ENCODE results near the gene CX3CR1. TPM values are rescaled to one million over a fixed set of nuclear protein-coding genes. Genes with fewer than 3 reads are reported as not detected.

Gene CX3CR1
- total RNA-seq, 1 experiment from 2014 or later, result not detected

GRCh38 chr3:39319249-39319648 is 39.4 kb upstream of the CX3CR1 start:
- no peak for TF ChIP-seq CTCF (IDR thresholded peaks at IDR 0.05; ENCODE audit: unreplicated experiment)

GRCh38 chr3:39318301-39318700 is 38.5 kb upstream of the CX3CR1 start:
- Mint-ChIP-seq H3K4me1 (ENCODE audit: low read depth, unreplicated experiment) (peaks cover 18% of the 10 kb centered on the region), H3K27me3 (ENCODE audit: unreplicated experiment) (no peaks in the 10 kb centered on the region), H3K27ac (ENCODE audit: unreplicated experiment) (no peak overlapping the region), H3K9me3 (ENCODE audit: low read depth, unreplicated experiment) (peaks cover 9% of the 10 kb centered on the region), H3K4me3 (ENCODE audit: low read depth, unreplicated experiment) (no peak overlapping the region), H3K36me3 (ENCODE audit: insufficient read depth, unreplicated experiment) (no peaks in the 10 kb centered on the region)
- no peak for DNase-seq
- CTCF ChIA-PET, result interaction anchor here (1.5 kb wide), 1 partner anchor 30 kb away, joined by 5 read pairs; no protein-coding TSS in a partner anchor
- BruUV-seq (replicated peaks), result no TSS peak
- intact Hi-C loops (cut with micrococcal nuclease; ENCODE audit: unreplicated experiment), result no loop called here
- no peak for TF ChIP-seq CTCF (IDR thresholded peaks at IDR 0.05; ENCODE audit: unreplicated experiment)

More at GRCh38 chr3:39319249-39319648, 39.4 kb upstream of the CX3CR1 start:
- Mint-ChIP-seq H3K9me3 (ENCODE audit: low read depth, unreplicated experiment) (peaks cover 7% of the 10 kb centered on the region), H3K36me3 (ENCODE audit: insufficient read depth, unreplicated experiment) (no peaks in the 10 kb centered on the region), H3K4me1 (ENCODE audit: low read depth, unreplicated experiment) (peaks cover 18% of the 10 kb centered on the region), H3K4me3 (ENCODE audit: low read depth, unreplicated experiment) (no peak overlapping the region), H3K27ac (ENCODE audit: unreplicated experiment) (no peak overlapping the region), H3K27me3 (ENCODE audit: unreplicated experiment) (no peaks in the 10 kb centered on the region)
- DNase-seq, result no peak
- intact Hi-C loops (cut with micrococcal nuclease; ENCODE audit: unreplicated experiment), result no loop called here
- CTCF ChIA-PET, result interaction anchor here (1.5 kb wide), 1 partner anchor 31 kb away, joined by 5 read pairs; no protein-coding TSS in a partner anchor
- BruUV-seq (replicated peaks), result no TSS peak

GRCh38 chr3:39317571-39318169 is 37.8 kb upstream of the CX3CR1 start:
- H3K36me3 Mint-ChIP-seq (ENCODE audit: insufficient read depth, unreplicated experiment), result no peaks in the 10 kb centered on the region
- BruUV-seq (replicated peaks), result no TSS peak
- H3K4me3 Mint-ChIP-seq (ENCODE audit: low read depth, unreplicated experiment), result no peak overlapping the region
- H3K9me3 Mint-ChIP-seq (ENCODE audit: low read depth, unreplicated experiment), result peaks cover 9% of the 10 kb centered on the region
- H3K27ac Mint-ChIP-seq (ENCODE audit: unreplicated experiment), result peak overlapping the region; percentile 37
- H3K27me3 Mint-ChIP-seq (ENCODE audit: unreplicated experiment), result no peaks in the 10 kb centered on the region
- peaks cover 18% of the 10 kb centered on the region for H3K4me1 Mint-ChIP-seq (ENCODE audit: low read depth, unreplicated experiment)
- intact Hi-C loops (cut with micrococcal nuclease; ENCODE audit: unreplicated experiment), result no loop called here
- peak; percentile 25 for DNase-seq
- TF ChIP-seq CTCF (IDR thresholded peaks at IDR 0.05; ENCODE audit: unreplicated experiment), result no peak
- CTCF ChIA-PET, result interaction anchor here (1.5 kb wide), 1 partner anchor 29 kb away, joined by 5 read pairs; no protein-coding TSS in a partner anchor

GRCh38 chr3:39315420-39315819 is 35.6 kb upstream of the CX3CR1 start:
- Mint-ChIP-seq H3K4me1 (ENCODE audit: low read depth, unreplicated experiment) (peaks cover 18% of the 10 kb centered on the region), H3K27me3 (ENCODE audit: unreplicated experiment) (no peaks in the 10 kb centered on the region), H3K36me3 (ENCODE audit: insufficient read depth, unreplicated experiment) (no peaks in the 10 kb centered on the region), H3K9me3 (ENCODE audit: low read depth, unreplicated experiment) (peaks cover 9% of the 10 kb centered on the region), H3K27ac (ENCODE audit: unreplicated experiment) (no peak overlapping the region), H3K4me3 (ENCODE audit: low read depth, unreplicated experiment) (no peak overlapping the region)
- no TSS peak for BruUV-seq (replicated peaks)
- intact Hi-C loops (cut with micrococcal nuclease; ENCODE audit: unreplicated experiment), result no loop called here
- TF ChIP-seq CTCF (IDR thresholded peaks at IDR 0.05; ENCODE audit: unreplicated experiment), result no peak
- CTCF ChIA-PET, result no interaction called here
- DNase-seq, result no peak

All from Calu3 (cell line).